CD4-positive, CD25-positive, alpha-beta regulatory T cell (primary cell): ENCODE measurements around the gene HIKESHI. TPM values are rescaled to one million over a fixed set of nuclear protein-coding genes. Genes with fewer than 3 reads are reported as not detected.

Experiments used
- ATAC-seq, 2 donors: fragments of 150-1000 bp; cut with Tn5 transposase; one replicate each; pipeline ENCODE4 v1.10.0; 2021; ENCODE audit warnings: low read depth in 2 of 2, moderate number of reproducible peaks in 2 of 2, moderate library complexity in 1 of 2
- DNase-seq, 3 donors: peaks; one replicate each; pipeline versions ENCODE4 v3.0.0 to v3.0.0-alpha.2; 2012 to 2022; ENCODE audit warnings: mixed read lengths in 1 of 3
- H3K27ac ChIP-seq: one replicate; pipeline ENCODE4 v1.7.0; 2013; ENCODE audit warnings: mild to moderate bottlenecking, low read length; ENCODE audit not compliant: insufficient read depth, poor library complexity, severe bottlenecking
- H3K27me3 ChIP-seq: one replicate; pipeline ENCODE4 v1.7.0; 2013; ENCODE audit warnings: low read length; ENCODE audit not compliant: control insufficient read depth, insufficient read depth
- H3K36me3 ChIP-seq: one replicate; pipeline ENCODE4 v1.7.0; 2013; ENCODE audit warnings: mild to moderate bottlenecking, low read length, moderate library complexity; ENCODE audit not compliant: control insufficient read depth, insufficient read depth
- H3K4me1 ChIP-seq: 2 replicates; pipeline ENCODE4 v1.7.0; 2013; ENCODE audit warnings: mild to moderate bottlenecking, low read length; ENCODE audit not compliant: insufficient read depth, control insufficient read depth, poor library complexity, severe bottlenecking
- H3K4me3 ChIP-seq: one replicate; pipeline ENCODE4 v1.7.0; 2013; ENCODE audit warnings: low read depth, mild to moderate bottlenecking, low read length, moderate library complexity
- H3K9me3 ChIP-seq, 2 experiments: 1 replicate in 1 of 2; 2 replicates in 1 of 2; pipeline ENCODE4 v1.7.0; 2013; ENCODE audit warnings: low read length in 2 of 2, mild to moderate bottlenecking in 1 of 2, moderate library complexity in 1 of 2; ENCODE audit not compliant: control insufficient read depth in 2 of 2
- H3K27ac Mint-ChIP-seq, 3 donors: one replicate each; pipeline ENCODE4 v1.8.0; 2020 to 2022; ENCODE audit warnings: mild to moderate bottlenecking in 3 of 3, mixed read lengths in 3 of 3, moderate library complexity in 2 of 3
- H3K27me3 Mint-ChIP-seq: one replicate; pipeline ENCODE4 v1.8.0; 2022; ENCODE audit warnings: mild to moderate bottlenecking, mixed read lengths
- H3K36me3 Mint-ChIP-seq: one replicate; pipeline ENCODE4 v1.8.0; 2020; ENCODE audit warnings: mixed read lengths
- H3K4me1 Mint-ChIP-seq, 4 donors: one replicate each; pipeline ENCODE4 v1.8.0; 2020 to 2022; ENCODE audit warnings: mixed read lengths in 4 of 4, mild to moderate bottlenecking in 1 of 4
- H3K4me3 Mint-ChIP-seq, 4 donors: one replicate each; pipeline ENCODE4 v1.8.0; 2020 to 2022; ENCODE audit warnings: mild to moderate bottlenecking in 4 of 4, mixed read lengths in 4 of 4, moderate library complexity in 3 of 4
- H3K9me3 Mint-ChIP-seq, 7 donors: one replicate each; pipeline ENCODE4 v1.8.0; 2020 to 2022; ENCODE audit warnings: mixed read lengths in 7 of 7, mild to moderate bottlenecking in 3 of 7, moderate library complexity in 2 of 7
- polyA plus RNA-seq, 4 donors: library from polyadenylated mRNA; unstranded; fragments of 300-500 nt; fragmentation: Illumina TruSeq; gene quantifications; one replicate each; pipeline ENCODE4 v1.2.3, GENCODE V29; 2021
- total RNA-seq: library from RNA; stranded (reverse); gene quantifications from one replicate; pipeline ENCODE4 v1.2.3, GENCODE V29; 2022

HIKESHI gene
- total and polyA plus RNA-seq, 5 donors from 2014 or later = 21.8 to 124 (median 92.1) TPM

GRCh38 chr11:86369668-86370067, 67.6 kb downstream of the HIKESHI start:
- no peak overlapping the region for H3K4me3 Mint-ChIP-seq
- no peak overlapping the region for H3K27ac ChIP-seq
- no peaks in the 10 kb centered on the region for H3K4me1 Mint-ChIP-seq
- H3K36me3 Mint-ChIP-seq = no peaks in the 10 kb centered on the region
- no peak overlapping the region for H3K27ac Mint-ChIP-seq
- H3K27me3 Mint-ChIP-seq = peaks cover 10% of the 10 kb centered on the region
- H3K4me1 ChIP-seq = no peaks in the 10 kb centered on the region
- ATAC-seq (no peak), DNase-seq (no peak)
- no peak overlapping the region for H3K4me3 ChIP-seq
- no peaks in the 10 kb centered on the region for H3K9me3 ChIP-seq
- no peaks in the 10 kb centered on the region for H3K36me3 ChIP-seq
- H3K9me3 Mint-ChIP-seq = no peaks in the 10 kb centered on the region
- H3K27me3 ChIP-seq = no peaks in the 10 kb centered on the region

GRCh38 chr11:86370171-86370570, 68.1 kb downstream of the HIKESHI start:
- no peak for ATAC-seq
- Mint-ChIP-seq H3K27me3 (peaks cover 10% of the 10 kb centered on the region), H3K36me3 (no peaks in the 10 kb centered on the region)

GRCh38 chr11:86370922-86371594, 69.0 kb downstream of the HIKESHI start:
- Mint-ChIP-seq H3K27me3 (peaks cover 10% of the 10 kb centered on the region), H3K9me3 (no peaks in the 10 kb centered on the region), H3K36me3 (no peaks in the 10 kb centered on the region), H3K4me3 (no peak overlapping the region), H3K4me1 (no peaks in the 10 kb centered on the region), H3K27ac (no peak overlapping the region)
- H3K4me1 ChIP-seq = no peaks in the 10 kb centered on the region
- no peaks in the 10 kb centered on the region for H3K36me3 ChIP-seq
- H3K27ac ChIP-seq = no peak overlapping the region
- ATAC-seq = no peak
- no peaks in the 10 kb centered on the region for H3K27me3 ChIP-seq
- no peak for DNase-seq
- no peaks in the 10 kb centered on the region for H3K9me3 ChIP-seq
- H3K4me3 ChIP-seq = no peak overlapping the region

More at GRCh38 chr11:86370171-86370570, 68.1 kb downstream of the HIKESHI start:
- H3K4me3 ChIP-seq = no peak overlapping the region
- H3K4me1 Mint-ChIP-seq = no peaks in the 10 kb centered on the region
- no peaks in the 10 kb centered on the region for H3K4me1 ChIP-seq
- no peak overlapping the region for H3K27ac Mint-ChIP-seq
- no peaks in the 10 kb centered on the region for H3K36me3 ChIP-seq
- H3K9me3 Mint-ChIP-seq = no peaks in the 10 kb centered on the region
- no peaks in the 10 kb centered on the region for H3K9me3 ChIP-seq
- H3K27ac ChIP-seq = no peak overlapping the region
- H3K27me3 ChIP-seq = no peaks in the 10 kb centered on the region
- DNase-seq = no peak
- H3K4me3 Mint-ChIP-seq = no peak overlapping the region

DNA sequence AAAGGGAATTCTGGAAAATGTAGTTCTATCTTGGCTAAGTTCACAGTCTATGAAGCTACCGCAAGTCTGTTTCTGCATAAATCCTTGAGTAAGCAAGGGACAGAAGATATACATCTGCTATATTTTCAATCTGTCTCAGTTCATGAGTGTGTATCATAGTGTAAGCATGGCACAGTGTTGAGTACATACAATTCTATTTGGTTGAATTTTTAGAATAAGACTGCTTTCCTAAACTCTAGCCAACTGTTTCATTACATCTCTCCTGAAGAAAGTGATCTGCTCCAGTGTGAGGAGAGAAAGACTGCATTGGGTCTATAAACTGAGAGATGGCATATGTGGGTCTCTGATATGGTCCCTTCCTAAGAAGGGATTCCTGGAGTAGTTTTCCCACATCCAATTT, 70.0 kb downstream of the HIKESHI start:
- no peak overlapping the region for H3K27ac Mint-ChIP-seq
- ATAC-seq = no peak
- no peaks in the 10 kb centered on the region for H3K36me3 Mint-ChIP-seq

DNA sequence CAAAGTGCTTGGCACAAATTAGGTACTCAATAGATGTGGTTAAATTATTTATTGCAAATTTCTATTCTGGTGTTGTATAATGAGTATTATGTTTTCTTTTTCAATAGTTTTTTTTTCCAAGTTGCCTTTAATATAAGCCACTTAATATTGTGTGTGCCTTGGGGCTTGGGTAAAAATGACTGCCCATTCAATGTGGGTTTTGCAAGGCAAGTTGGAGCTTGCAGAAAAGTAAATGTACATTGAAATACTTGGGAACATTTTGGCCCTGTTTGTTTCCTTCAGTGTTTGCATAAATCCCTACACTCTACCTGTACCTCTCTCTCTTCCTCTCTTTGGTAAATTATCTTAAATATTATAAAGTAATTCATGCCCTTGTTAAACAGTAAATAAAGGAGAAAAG, 70.5 kb downstream of the HIKESHI start:
- Histone ChIP-seq H3K27me3 (no peaks in the 10 kb centered on the region), H3K4me3 (no peak overlapping the region), H3K9me3 (no peaks in the 10 kb centered on the region), H3K4me1 (no peaks in the 10 kb centered on the region), H3K36me3 (no peaks in the 10 kb centered on the region), H3K27ac (no peak overlapping the region)
- Mint-ChIP-seq H3K9me3 (peaks cover 0 to 1% (median 0%) of the 10 kb centered on the region in 7 donors), H3K4me1 (no peaks in the 10 kb centered on the region), H3K27me3 (peaks cover 6% of the 10 kb centered on the region), H3K36me3 (no peaks in the 10 kb centered on the region), H3K27ac (no peak overlapping the region), H3K4me3 (no peak overlapping the region)
- ATAC-seq (no peak), DNase-seq (no peak)

More for the DNA sequence above, 70.0 kb downstream of the HIKESHI start:
- Histone ChIP-seq H3K4me3 (no peak overlapping the region), H3K36me3 (no peaks in the 10 kb centered on the region), H3K27me3 (no peaks in the 10 kb centered on the region), H3K9me3 (no peaks in the 10 kb centered on the region), H3K27ac (no peak overlapping the region), H3K4me1 (no peaks in the 10 kb centered on the region)
- Mint-ChIP-seq H3K9me3 (peaks cover 0 to 1% (median 0%) of the 10 kb centered on the region in 7 donors), H3K4me1 (no peaks in the 10 kb centered on the region), H3K4me3 (no peak overlapping the region), H3K27me3 (peaks cover 6% of the 10 kb centered on the region)
- DNase-seq = no peak

- no peaks in the 10 kb centered on the region for H3K4me1 Mint-ChIP-seq
- H3K4me3 ChIP-seq = no peak overlapping the region
- no peak overlapping the region for H3K27ac Mint-ChIP-seq
- no peak overlapping the region for H3K27ac ChIP-seq
- no peaks in the 10 kb centered on the region for H3K36me3 Mint-ChIP-seq
- H3K9me3 Mint-ChIP-seq = peaks cover 0 to 1% (median 0%) of the 10 kb centered on the region in 7 donors
- H3K27me3 ChIP-seq = no peaks in the 10 kb centered on the region
- no peaks in the 10 kb centered on the region for H3K4me1 ChIP-seq
- H3K4me3 Mint-ChIP-seq = no peak overlapping the region
- no peaks in the 10 kb centered on the region for H3K36me3 ChIP-seq
- no peaks in the 10 kb centered on the region for H3K9me3 ChIP-seq
- peaks cover 12% of the 10 kb centered on the region for H3K27me3 Mint-ChIP-seq
- ATAC-seq (no peak), DNase-seq (no peak)
These were observed 72.0 kb downstream of the HIKESHI start for GRCh38 chr11:86374069-86374468.

DNA sequence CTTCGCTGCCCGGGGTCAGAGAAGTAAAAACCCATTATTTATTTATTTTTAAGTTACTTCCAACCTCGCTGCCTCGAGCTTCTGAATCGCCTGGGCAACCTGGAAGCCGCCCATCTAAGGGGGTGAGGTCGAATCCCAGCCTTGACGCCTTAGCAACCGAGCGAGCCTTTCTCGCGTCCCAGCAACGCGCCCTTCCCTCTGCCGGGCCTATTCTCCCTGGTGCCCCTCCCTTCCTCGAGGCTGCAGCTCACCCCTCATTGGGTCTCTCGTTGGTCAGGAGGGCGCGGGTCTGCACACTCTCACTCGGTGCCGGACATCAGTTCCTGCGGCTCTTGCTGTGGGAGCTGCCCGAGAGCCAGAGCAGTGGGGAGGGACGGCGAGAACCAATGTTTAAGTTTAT, 72.5 kb downstream of the HIKESHI start, which contains the start of gene CCDC81:
Gene CCDC81 (plus strand): TSS at position 302 of the 400 bp plus-strand sequence. CDS start 277 bp downstream, outside the sequence.
- H3K4me3 Mint-ChIP-seq = no peak within 1 kb of the TSS
- no peak for ATAC-seq

DNA sequence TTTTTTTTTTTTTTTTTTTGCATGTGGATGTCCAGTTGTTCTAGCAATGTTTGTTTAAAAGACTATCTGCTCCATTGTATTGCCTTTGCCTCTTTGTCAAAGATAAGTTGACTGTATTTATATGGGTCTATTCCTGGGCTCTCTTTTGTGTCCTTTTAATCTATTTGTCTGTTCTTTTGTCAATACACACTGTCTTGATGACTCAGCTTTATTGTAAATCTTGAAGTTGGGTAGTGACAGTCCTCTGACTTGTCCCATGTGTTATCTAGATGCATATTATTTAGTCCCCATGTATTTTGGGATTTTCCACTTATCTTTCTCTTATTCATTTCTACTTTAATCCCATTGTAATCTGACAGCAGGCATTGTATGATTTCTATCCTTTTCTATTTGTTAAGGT, 75.9 kb downstream of the HIKESHI start:
- no peak for DNase-seq
- H3K4me1 ChIP-seq = no peaks in the 10 kb centered on the region
- no peak for ATAC-seq
- no peak overlapping the region for H3K4me3 ChIP-seq
- Mint-ChIP-seq H3K9me3 (peaks cover 0 to 1% (median 0%) of the 10 kb centered on the region in 7 donors), H3K27ac (no peak overlapping the region), H3K4me3 (no peak overlapping the region), H3K36me3 (no peaks in the 10 kb centered on the region), H3K27me3 (peaks cover 12% of the 10 kb centered on the region), H3K4me1 (no peaks in the 10 kb centered on the region)
- no peaks in the 10 kb centered on the region for H3K27me3 ChIP-seq
- no peak overlapping the region for H3K27ac ChIP-seq
- H3K36me3 ChIP-seq = no peaks in the 10 kb centered on the region
- H3K9me3 ChIP-seq = no peaks in the 10 kb centered on the region

More for the DNA sequence above, 72.5 kb downstream of the HIKESHI start, which contains the start of gene CCDC81:
- H3K27me3 ChIP-seq = no peaks in the 10 kb centered on the region
- Mint-ChIP-seq H3K9me3 (peaks cover 0 to 1% (median 0%) of the 10 kb centered on the region in 7 donors), H3K27ac (peak within 1 kb of the TSS in 1 of 3 donors; percentile 6), H3K4me1 (no peaks in the 10 kb centered on the region), H3K27me3 (peaks cover 12% of the 10 kb centered on the region), H3K36me3 (no peaks in the 10 kb centered on the region)
- H3K9me3 ChIP-seq = no peaks in the 10 kb centered on the region
- H3K27ac ChIP-seq = no peak within 1 kb of the TSS
- H3K36me3 ChIP-seq = no peaks in the 10 kb centered on the region
- no peak for DNase-seq
- H3K4me1 ChIP-seq = no peaks in the 10 kb centered on the region
- no peak within 1 kb of the TSS for H3K4me3 ChIP-seq
